GM21737 (cell line): Measurements from ENCODE around the gene IDUA.
"Not testable (repeated sequence)": the region's sequence is repeated elsewhere in the genome, so short reads cannot be mapped to it uniquely, and the experiment has no call there.

ENCODE experiments used
- ATAC-seq: cut with Tn5 transposase; IDR thresholded peaks from one replicate; pipeline ENCODE4 v1.9.1; 2021; ENCODE audit warnings: mild to moderate bottlenecking, moderate library complexity; ENCODE audit not compliant: unreplicated experiment

IDUA gene

DNA sequence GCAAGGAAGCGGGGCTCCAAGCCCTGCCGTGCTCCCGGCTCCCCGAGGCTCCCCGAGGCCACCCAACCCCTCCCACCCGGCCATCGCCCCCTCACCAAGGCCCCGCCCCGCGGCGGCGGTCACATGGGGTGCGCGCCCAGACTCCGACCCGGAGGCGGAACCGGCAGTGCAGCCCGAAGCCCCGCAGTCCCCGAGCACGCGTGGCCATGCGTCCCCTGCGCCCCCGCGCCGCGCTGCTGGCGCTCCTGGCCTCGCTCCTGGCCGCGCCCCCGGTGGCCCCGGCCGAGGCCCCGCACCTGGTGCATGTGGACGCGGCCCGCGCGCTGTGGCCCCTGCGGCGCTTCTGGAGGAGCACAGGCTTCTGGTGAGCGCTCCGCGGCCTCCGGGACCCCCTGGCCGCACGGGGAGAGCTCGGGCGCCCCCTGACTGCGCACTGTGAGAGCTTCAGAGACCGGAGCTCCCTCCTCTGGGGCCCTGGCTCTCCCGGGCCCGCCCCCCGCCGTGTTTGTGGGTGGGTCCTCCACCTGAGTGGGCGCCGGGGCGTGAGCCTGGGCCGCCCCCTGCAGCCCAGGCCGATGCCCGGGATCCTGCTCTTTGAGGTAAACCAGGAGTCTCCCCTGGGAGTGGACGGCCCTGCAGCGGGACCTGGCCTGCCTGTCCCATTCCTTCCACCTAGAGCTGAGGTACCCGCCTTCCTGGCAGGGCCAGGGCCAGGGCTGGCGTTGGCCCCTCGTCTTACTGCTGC is at the start of gene IDUA:
TSS of gene IDUA (plus strand) at position 166 of the 745 bp plus-strand sequence. CDS start at position 207, 41 bp downstream.
- ATAC-seq: peak; percentile 68

DNA sequence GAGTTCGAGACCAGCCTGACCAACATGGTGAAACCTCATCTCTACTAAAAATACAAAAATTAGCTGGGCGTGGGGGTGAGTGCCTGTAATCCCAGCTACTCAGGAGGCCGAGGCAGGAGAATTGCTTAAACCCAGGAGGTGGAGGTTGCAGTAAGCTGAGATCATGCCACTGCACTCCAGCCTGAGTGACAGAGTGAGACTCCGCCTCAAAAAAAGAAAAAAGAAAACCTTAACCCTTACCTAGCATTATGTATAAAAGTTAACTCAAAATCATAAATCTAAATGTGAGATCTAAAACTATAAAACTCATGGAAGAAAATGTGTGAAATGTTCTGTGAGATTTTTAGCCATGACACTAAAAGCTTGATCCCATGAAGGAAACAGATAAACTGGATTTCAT is 47.3 kb upstream of the IDUA start:
- not testable (repeated sequence) for ATAC-seq

DNA sequence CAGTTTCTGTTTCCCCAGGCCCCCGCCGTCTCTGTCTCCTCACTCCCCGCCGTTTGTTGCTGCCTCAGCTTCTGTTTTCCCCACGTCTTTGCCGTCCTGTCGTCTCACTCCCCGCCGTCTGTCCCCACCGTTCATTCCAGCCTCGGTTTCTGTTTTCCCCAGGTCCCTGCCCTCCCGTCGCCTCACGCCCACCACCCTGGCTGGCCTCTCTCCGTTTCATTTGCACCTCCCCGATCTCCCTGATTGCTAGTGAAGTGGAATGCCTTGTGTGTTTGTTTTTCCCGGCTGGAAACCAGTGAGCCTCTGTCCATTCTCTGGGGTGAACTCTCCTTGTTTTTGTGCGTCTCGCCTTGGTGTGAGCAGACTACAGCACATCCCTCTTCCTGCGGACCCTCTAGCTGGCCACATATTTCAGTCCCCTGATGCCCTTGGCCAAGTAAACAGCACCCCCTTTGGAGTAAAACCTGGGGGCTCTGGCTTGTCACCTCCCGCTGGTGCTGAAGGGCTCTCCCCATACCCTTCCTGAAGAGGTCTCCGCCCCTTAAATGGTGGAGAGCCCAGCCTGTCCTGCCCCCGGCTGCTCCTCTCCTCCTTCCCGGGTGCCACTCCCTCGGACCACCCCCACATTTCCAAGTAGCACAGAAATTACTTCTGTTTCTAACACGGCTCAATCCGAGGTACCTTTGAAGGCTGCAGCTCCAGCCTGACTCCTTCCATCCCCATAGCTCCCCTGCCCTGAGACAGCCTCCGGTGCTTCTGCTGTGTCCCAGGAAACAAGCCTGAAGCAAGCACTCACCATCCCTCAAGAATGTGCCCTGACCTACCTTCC is 41.4 kb upstream of the IDUA start:
- no peak for ATAC-seq

DNA sequence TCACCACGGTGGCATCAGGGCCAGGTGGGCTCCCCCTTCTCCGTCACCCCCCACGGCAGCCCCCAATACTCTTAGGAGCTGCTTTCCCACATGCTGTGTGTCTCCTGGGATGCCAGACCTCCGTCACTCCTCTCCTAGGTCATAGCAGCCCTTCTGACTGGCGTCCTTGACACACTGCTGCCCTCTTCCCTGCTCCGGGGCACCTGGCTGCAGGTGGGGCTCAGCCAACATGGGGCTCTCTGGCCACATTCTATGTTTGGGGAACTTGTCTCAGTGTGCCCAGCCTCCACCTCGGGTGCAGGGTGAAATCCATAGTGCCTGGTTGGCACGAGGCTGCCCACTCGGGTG is 40.8 kb upstream of the IDUA start:
- no peak for ATAC-seq

DNA sequence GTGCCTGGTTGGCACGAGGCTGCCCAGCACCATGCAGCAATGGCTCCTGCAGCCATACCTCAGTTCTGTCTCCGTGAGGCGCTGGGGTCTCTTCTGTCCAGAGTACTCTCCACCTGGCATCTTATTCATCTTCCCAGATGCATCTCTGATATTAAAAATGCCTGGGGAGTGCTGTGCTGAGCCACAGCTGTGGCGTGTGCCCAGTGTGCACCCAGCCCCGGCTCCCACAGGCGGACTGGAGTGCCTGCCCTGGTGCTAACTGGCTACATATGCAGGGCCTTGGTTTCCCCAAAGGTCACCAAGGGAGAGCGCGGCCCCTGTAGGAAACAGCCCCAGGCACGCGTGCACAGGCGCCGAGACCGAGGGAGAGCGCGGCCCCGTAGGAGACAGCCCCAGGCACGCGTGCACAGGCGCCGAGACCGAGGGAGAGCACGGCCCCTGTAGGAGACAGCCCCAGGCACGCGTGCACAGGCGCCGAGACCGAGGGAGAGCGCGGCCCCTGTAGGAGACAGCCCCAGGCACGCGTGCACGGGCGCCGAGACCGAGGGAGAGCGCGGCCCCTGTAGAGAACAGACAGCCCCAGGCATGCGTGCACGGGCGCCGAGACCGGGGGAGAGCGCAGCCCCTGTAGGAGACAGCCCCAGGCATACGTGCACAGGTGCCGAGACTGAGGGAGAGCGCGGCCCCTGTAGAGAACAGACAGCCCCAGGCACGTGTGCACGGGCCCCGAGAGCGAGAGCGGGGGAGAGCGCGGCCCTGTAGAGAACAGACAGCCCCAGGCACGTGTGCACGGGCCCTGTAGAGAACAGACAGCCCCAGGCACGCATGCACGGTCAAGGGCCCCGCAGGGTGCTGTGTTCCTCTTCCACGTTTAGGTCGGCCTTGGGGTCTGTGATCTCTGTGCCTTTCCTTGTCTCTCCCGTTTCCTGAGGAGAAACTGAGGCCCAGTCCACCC is 40.0 kb upstream of the IDUA start:
- no peak for ATAC-seq

DNA sequence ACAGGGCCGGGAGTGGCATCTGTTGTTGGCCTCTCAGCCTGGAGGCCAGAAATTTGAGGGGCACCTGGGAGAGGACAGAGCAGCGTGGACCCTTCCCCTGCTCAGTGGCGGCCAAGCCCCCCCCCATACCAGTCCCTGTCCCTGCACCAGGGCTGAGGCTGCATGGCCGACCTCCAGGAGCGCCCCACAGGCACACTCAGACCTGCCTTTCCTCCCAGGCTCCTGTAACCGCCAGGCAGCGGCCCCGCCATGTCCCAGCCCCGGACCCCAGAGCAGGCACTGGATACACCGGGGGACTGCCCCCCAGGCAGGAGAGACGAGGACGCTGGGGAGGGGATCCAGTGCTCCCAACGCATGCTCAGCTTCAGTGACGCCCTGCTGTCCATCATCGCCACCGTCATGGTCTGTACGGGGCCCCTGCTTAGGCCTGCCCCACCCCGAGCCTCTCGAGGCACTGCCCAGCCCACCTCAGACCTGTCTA is 39.3 kb upstream of the IDUA start:
- no peak for ATAC-seq

DNA sequence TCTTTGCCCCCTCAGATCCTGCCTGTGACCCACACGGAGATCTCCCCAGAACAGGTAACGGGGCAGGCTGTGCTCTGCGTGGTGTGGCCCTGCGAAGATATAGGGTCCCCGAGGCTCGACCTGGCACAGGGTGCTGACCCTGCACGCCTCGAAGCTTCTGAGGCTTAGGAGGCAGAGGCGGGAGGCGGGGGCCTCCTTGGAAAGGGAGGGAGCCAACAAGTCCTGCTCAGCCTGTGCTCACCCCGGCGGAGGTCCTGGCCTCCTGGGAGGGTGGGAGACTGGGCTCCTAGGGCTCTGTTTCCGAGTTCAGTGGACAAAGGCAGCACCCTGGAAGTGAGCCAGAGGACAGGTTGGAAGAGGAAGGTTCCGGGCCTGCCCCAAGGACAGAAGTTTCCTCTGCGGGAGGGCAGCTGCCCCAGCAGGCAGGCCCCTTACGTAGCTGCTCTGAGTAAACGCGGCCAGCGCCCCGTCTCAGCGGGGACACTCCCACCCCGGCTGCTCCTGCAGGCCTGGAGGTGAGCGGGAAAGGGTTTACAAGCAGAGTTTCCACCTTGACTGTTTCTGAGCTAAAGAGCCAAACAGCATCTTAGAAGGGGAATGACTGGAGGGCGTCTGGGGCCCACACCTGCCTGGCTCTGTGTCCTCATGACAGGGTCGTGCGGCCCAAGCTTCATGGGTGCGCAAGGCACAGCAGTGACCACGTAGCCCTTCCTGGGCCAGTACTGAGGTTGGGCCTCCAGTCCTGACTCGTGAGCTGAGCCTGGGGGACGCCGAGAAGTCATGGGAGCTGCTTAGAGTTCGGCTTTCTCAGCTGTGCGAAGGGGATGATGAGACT is 38.5 kb upstream of the IDUA start:
- no peak for ATAC-seq

DNA sequence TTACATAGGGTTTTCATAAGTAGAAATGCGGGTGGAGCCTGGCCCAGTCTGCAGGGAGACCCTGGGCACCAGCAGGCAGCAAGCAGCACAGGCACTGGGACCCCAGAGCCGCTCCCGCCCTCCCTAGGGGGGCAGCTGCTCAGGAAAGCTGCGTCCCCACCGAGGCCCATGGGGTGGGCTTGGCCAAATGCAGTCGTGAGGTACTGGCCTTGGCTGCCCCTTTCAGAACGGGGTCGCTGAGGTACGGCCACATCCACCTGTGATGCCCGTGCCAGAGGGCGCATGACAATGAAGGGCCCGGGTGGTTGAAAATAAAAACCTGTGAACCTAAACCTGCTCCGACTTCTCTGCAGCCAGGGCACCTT is 37.9 kb upstream of the IDUA start:
- ATAC-seq: no peak

DNA sequence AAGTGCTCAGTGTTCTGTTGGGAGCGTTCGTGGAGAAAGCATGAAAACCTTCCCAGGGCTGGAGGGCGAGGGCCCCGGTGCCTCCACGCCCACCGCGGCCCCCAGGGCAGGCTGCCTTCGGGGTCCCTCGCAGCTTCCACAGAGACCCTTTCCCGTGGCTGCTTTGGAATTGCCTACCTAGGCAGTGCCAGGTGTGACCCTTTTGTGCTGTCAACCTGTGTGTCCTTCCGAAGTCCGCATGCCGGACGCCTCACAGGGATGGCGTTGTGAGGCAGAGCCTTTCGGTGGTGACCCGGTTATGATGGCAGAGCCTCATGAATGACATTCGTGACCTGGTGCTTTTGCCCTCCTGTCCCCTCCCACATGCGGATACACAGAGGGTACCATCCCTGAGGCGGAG is 37.2 kb upstream of the IDUA start:
- no peak for ATAC-seq

DNA sequence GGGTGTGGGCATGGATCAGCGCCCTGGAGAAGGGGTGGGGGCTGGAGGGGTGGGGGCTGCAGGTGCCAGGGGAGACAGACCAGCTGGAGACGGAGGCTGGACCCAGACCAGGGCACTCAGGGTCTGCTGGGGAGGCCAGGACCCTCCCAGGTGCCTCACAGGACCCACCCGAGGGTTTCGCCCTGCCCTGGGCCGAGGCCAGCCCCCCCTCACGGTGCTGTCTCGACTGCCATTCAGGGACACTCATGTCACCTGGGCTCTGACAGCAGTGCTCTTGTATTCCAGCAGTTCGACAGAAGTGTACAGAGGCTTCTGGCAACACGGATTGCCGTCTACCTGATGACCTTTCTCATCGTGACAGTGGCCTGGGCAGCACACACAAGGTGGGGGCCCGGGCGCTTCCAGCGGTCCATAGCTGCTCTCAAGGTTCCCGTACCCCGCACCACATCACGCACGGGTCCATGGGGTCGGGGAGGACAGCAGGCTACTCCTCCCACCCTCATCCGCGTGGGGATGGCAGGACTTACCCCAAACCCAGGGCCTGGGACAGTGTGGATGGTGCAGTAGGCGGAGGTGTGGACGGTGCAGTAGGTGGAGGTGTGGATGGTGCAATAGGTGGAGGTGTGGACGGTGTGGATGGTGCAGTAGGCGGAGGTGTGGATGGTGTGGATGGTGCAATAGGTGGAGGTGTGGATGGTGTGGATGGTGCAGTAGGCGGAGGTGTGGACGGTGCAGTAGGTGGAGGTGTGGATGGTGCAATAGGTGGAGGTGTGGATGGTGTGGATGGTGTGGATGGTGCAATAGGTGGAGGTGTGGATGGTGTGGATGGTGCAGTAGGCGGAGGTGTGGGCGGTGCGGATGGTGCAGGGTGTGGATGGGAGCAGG is 36.5 kb upstream of the IDUA start:
- no peak for ATAC-seq

DNA sequence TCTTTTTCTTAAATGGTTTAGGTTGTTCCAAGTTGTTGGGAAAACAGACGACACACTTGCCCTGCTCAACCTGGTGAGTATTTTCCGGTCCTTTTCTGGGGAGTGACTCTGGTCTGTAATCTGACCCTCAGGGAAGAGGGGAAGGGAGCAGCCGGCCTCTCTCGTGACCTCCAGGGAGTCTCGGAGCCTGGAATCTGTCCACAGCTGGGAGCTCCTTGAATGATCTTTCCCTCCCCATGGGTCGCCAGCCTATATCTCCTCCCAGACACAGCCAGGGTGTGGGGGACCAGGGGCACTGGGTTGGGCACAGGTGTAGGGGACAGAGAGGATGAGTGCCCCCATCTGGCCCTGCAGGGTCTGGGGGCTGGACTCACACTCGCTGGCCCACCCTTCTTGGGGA is 35.7 kb upstream of the IDUA start:
- ATAC-seq: no peak

DNA sequence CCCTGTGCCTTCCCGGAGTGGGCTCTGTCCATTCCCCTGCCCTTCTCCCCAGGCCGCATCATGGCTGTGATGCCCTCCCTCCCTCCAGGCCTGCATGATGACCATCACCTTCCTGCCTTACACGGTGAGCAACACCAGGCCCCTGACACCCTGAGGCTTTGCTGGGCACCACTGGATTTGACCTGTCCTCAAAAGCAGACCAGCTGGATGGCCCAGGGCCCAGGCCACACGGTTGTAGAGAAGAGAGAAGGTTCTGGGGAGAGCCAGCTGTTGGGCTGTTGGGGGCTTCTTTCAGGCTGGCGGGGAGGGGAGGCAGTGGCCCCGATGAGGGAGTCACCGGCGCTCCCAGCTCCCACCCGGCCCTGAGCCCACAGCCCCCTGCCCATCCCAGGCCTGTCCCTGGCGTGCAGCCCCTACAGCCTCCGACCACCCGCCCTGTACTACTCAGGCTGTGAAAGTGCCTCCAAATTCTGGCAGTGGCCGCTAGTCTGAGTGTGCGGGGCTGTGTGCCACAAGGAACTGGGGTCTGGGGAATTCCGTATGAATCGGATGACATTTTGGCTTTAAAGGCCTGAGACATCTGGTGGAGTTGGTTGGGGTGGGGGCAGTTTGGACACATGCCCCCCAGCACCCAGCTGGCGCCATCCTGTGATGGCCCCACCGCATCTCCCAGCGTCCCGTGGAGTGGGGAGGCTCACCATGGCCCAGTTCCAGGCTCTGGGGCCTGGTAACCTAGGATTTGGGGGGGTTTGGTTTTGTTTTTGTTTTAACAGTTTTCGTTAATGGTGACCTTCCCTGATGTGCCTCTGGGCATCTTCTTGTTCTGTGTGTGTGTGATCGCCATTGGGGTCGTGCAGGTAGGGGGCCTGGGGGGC is 35.0 kb upstream of the IDUA start:
- no peak for ATAC-seq

DNA sequence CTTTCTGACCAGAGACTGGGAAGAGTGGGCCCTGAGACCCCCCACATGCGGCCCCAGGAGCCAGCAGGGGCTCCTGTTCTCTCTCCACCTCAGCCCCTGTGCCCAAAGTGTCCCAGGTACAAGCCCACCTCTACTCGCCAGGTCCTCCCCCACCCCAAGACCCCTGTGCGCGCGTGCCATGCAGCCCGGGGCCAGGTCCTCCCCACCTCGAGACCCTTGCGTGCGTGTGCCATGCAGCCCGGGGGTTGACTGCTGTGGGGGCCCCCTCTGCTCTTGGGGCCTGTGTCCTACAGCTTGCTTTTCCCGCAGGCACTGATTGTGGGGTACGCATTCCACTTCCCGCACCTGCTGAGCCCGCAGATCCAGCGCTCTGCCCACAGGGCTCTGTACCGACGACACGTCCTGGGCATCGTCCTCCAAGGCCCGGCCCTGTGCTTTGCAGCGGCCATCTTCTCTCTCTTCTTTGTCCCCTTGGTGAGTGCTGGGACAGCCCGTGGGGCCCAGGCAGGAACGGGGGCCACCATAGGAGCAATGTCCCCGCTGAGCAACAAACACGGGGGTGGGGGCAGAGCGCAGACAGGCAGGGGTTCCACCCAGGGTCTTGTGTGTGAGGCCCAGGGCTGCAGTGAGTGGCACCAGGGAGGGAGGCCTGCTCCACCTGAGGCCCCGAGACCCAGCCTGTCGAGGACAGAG is 33.8 kb upstream of the IDUA start:
- no peak for ATAC-seq

DNA sequence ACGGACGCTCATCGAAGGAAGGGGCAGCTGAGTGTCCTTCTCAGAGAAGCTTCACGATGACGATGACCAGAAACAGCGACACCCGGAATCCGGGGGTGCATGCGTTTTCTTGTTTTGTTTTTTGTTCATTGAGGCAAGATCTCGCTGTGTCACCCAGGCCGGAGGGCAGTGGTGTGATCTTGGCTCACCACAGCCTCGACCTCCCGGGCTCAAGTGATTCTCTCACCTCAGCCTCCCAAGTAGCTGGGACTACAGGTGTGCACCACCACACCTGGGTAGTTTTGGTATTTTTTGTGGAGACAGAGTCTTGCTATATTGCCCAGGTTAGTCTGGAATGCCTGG is 33.3 kb upstream of the IDUA start:
- no peak for ATAC-seq

DNA sequence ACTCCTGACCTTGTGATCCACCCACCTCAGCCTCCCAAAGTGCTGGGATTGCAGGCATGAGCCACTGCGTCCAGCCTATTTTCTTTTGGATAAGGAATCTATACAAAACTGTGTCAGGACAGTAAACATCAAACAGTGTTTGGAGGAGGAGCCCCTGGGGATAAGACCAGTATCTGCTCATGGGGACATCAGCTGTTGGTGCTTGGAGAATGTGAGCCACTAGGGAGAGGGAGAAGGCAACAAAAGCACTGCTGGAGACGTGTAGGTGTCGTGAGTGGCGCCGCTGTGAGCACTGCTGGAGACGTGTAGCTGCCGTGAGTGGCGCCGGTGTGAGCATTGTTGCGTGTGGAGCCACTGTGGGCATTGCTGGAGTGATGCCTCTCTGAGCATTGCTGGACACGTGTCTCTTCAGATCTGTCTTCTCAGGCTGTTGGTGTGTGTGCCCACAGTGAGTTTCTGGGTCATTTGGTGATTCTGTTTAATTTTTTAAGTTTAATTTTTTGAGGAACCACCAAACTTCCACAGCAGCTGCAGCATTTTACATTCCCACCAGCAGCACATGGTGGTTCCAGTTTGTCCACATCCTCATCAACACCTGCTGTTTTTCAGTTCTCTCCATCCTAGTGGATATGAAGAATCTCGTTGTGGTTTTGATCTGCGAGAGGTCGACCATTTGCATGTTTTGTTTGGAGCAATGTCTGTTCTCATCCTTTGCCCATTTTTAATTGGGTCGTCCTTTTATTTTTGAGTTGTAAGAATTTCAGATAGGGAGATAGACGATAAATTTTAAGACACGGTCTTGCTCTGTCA is 32.4 kb upstream of the IDUA start:
- no peak for ATAC-seq

DNA sequence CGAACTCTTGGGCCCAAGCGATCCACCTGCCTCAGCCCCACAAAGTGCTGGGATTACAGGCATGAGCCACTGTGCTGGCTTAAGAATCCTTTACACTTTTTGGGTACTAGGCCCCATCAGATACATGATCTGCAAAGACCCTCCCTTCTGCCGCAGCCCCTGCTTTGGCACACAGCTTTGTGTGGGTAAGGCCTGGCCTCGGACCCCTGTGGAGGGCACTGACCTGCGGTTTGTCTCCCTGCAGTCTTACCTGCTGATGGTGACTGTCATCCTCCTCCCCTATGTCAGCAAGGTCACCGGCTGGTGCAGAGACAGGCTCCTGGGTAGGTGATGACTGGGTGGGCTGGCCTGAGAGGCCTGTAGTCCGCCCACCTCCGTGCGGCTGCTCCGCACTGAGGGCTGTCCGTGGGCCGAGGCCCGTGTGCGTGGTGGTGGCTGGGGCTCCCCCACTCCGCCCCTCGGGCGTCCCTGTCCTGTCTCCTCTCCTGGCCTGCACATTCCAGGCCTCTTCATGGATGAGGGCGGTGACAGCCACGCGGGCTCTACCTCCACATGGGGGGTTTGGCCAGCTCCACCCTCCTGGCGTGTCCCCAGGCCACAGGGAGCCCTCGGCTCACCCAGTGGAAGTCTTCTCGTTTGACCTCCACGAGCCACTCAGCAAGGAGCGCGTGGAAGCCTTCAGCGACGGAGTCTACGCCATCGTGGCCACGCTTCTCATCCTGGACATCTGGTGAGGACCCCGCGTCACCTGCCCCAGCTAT is 31.5 kb upstream of the IDUA start:
- ATAC-seq: no peak
